Panc1 (cell line): Measurements from ENCODE around the gene USP44. TPM values are rescaled to one million over a fixed set of nuclear protein-coding genes. Genes with fewer than 3 reads are reported as not detected.

ENCODE experiments used
- ATAC-seq: fragments of 200-7000 bp; cut with Tn5 transposase; 2 replicates; pipeline ENCODE4 v1.9.1; 2020; ENCODE audit warnings: mild to moderate bottlenecking, moderate library complexity
- BruUV-seq: library from RNA; stranded (reverse); fragments of 400-500 nt; replicated peaks from 2 replicates; lab custom pipeline; 2021; lab: Mats Ljungman, UMichigan
- CTCF ChIA-PET: fragments of 300-600 bp; sonication (Branson Sonifier 250); formaldehyde crosslinking; loops from one replicate; lab custom pipeline; 2022; ENCODE audit warnings: antibody characterized with exemption; lab: Charles Lee
- POLR2A ChIA-PET: fragments of 300-600 bp; sonication (Branson Sonifier 250); formaldehyde crosslinking; loops from one replicate; lab custom pipeline; 2022; ENCODE audit warnings: antibody characterized with exemption; lab: Charles Lee
- DNase-seq: peaks from one replicate; pipeline ENCODE4 v3.0.0-alpha.2; 2010; ENCODE audit warnings: low read depth, low spot score
- H3K27ac ChIP-seq: 2 replicates; pipeline ENCODE4 v1.5.1; 2011; ENCODE audit warnings: mild to moderate bottlenecking, low read length, inconsistent platforms
- H3K27me3 ChIP-seq: fragments of 200-500 bp; sonication (Bioruptor generic); 2 replicates; pipeline ENCODE4 v1.6.0; 2014; ENCODE audit warnings: low read length, inconsistent platforms; ENCODE audit not compliant: control insufficient read depth, insufficient read depth
- H3K36me3 ChIP-seq: fragments of 200-500 bp; sonication (Bioruptor generic); 2 replicates; pipeline ENCODE4 v1.5.1; 2014; ENCODE audit warnings: inconsistent platforms, mild to moderate bottlenecking, low read length, moderate library complexity; ENCODE audit not compliant: control insufficient read depth, insufficient read depth
- H3K4me1 ChIP-seq: 2 replicates; pipeline ENCODE4 v1.5.1; 2011; ENCODE audit warnings: inconsistent platforms, mild to moderate bottlenecking, low read length, moderate library complexity; ENCODE audit not compliant: control insufficient read depth, insufficient read depth
- H3K4me3 ChIP-seq, 2 experiments: 2 replicates each; pipeline ENCODE4 v1.5.1; 2011 to 2012; ENCODE audit warnings: low read depth in 2 of 2, low read length in 2 of 2, mild to moderate bottlenecking in 2 of 2, inconsistent platforms in 1 of 2, moderate library complexity in 1 of 2
- H3K9me3 ChIP-seq: fragments of 200-500 bp; sonication (Bioruptor generic); 2 replicates; pipeline ENCODE4 v1.5.1; 2014; ENCODE audit warnings: low read depth, mild to moderate bottlenecking, inconsistent platforms, low read length, moderate library complexity; ENCODE audit not compliant: control insufficient read depth, insufficient read depth
- CTCF ChIP-seq: fragments of 450-650 bp; IDR thresholded peaks from 2 replicates; pipeline ENCODE4 v1.5.1; 2017; ENCODE audit warnings: mild to moderate bottlenecking
- POLR2AphosphoS5 ChIP-seq: IDR thresholded peaks from 2 replicates; pipeline ENCODE4 v1.6.1; 2012; ENCODE audit warnings: mild to moderate bottlenecking, low read depth, low read length, moderate library complexity
- REST ChIP-seq, 2 experiments: IDR thresholded peaks; 2 replicates each; pipeline ENCODE4 v1.6.1; 2011 to 2012; ENCODE audit warnings: low read depth in 2 of 2, control low read depth in 1 of 2, low read length in 1 of 2, mild to moderate bottlenecking in 1 of 2, moderate library complexity in 1 of 2; ENCODE audit not compliant: insufficient read depth in 1 of 2
- SIN3A ChIP-seq: IDR thresholded peaks from 2 replicates; pipeline ENCODE4 v1.6.1; 2012; ENCODE audit warnings: low read depth, mild to moderate bottlenecking, low read length, moderate library complexity, borderline replicate concordance; ENCODE audit not compliant: insufficient read depth
- TCF7L2 ChIP-seq: IDR thresholded peaks from 2 replicates; pipeline ENCODE4 v1.6.1; 2011; ENCODE audit warnings: mild to moderate bottlenecking, low read depth, low read length, inconsistent platforms
- in situ Hi-C: cut with HindIII; loops from 2 replicates; pipeline ENCODE4 v1.10.0; 2016; ENCODE audit warnings: low sequenced_read_pairs, low pct_unique_long_range_greater_than_20kb
- intact Hi-C: fragments of 100-400 bp; cut with micrococcal nuclease; formaldehyde crosslinking; loops from one replicate; pipeline ENCODE4 v1.10.0; 2022; ENCODE audit not compliant: unreplicated experiment
- total RNA-seq: library from RNA; stranded (reverse); gene quantifications from one replicate; pipeline ENCODE4 v1.2.1, GENCODE V29; 2021; ENCODE audit not compliant: unreplicated experiment

The USP44 gene
- total RNA-seq, 1 experiment from 2014 or later: 0.10 TPM

GRCh38 chr12:95511977-95512376 is 39.3 kb downstream of the USP44 start:
- in situ Hi-C loops (no loop called here), intact Hi-C loops (no loop called here)
- Histone ChIP-seq H3K27ac (no peak overlapping the region), H3K4me3 (no peak overlapping the region), H3K9me3 (no peaks in the 10 kb centered on the region), H3K27me3 (no peaks in the 10 kb centered on the region), H3K36me3 (peaks cover 37% of the 10 kb centered on the region), H3K4me1 (no peaks in the 10 kb centered on the region)
- ATAC-seq (no peak), DNase-seq (no peak)
- BruUV-seq: no TSS peak
- POLR2A ChIA-PET: no interaction called here
- TF ChIP-seq POLR2AphosphoS5 (no peak), SIN3A (no peak), CTCF (no peak), TCF7L2 (no peak), REST (IDR thresholded peaks at IDR 0.05; ENCODE audit: insufficient read depth in 1 of 2, low read depth in 2 of 2, low read length in 1 of 2) (no peak)
- CTCF ChIA-PET: no interaction called here

GRCh38 chr12:95509300-95509699 is 42.0 kb downstream of the USP44 start:
- ChIA-PET POLR2A (interaction anchor here (0.6 kb wide), 1 partner anchor 998 kb away, joined by 12 read pairs; no protein-coding TSS in a partner anchor), CTCF (interaction anchor here (0.6 kb wide), 3 partner anchors 8 to 436 kb away, joined by 4 to 11 read pairs (median 9); partner anchors contain the start of gene NR2C1)
- in situ Hi-C loops (no loop called here), intact Hi-C loops (no loop called here)
- H3K36me3 ChIP-seq: peaks cover 34% of the 10 kb centered on the region
- no peaks in the 10 kb centered on the region for H3K27me3 ChIP-seq
- no peaks in the 10 kb centered on the region for H3K4me1 ChIP-seq
- DNase-seq (no peak), ATAC-seq (no peak)
- BruUV-seq: no TSS peak
- no peak overlapping the region for H3K4me3 ChIP-seq
- no peak overlapping the region for H3K27ac ChIP-seq
- H3K9me3 ChIP-seq: no peaks in the 10 kb centered on the region
- TF ChIP-seq TCF7L2 (no peak), CTCF (no peak), POLR2AphosphoS5 (no peak), SIN3A (no peak)
